NOMO-1 treated with DMSO at 0.1 percent for 48 hours (cell line): ENCODE results near the gene ANXA2.
A peak's percentile ranks its signal among the peaks of the same experiment; 100 is the strongest.

Source experiments
- DNase-seq: peaks from one replicate; lab custom pipeline; 2025; ENCODE audit not compliant: unreplicated experiment; lab: John Stamatoyannopoulos, UW

The ANXA2 gene

GRCh38 chr15:60372227-60372626 is 25.6 kb downstream of the ANXA2 start:
- no peak for DNase-seq

GRCh38 chr15:60371175-60372051 is 26.4 kb downstream of the ANXA2 start:
- no peak for DNase-seq

GRCh38 chr15:60370869-60371136 is 27.0 kb downstream of the ANXA2 start:
- no peak for DNase-seq

GRCh38 chr15:60370105-60370868 is 27.5 kb downstream of the ANXA2 start:
- DNase-seq = no peak

- no peak for DNase-seq
Measured at GRCh38 chr15:60369696-60370095, 28.1 kb downstream of the ANXA2 start.

- DNase-seq = no peak
Measured at GRCh38 chr15:60364612-60364924, 33.2 kb downstream of the ANXA2 start.

GRCh38 chr15:60363903-60364611 is 33.7 kb downstream of the ANXA2 start:
- no peak for DNase-seq

GRCh38 chr15:60363087-60363549 is 34.7 kb downstream of the ANXA2 start:
- DNase-seq = no peak

GRCh38 chr15:60362321-60363086 is 35.3 kb downstream of the ANXA2 start:
- DNase-seq = no peak

GRCh38 chr15:60359738-60360137 is 38.0 kb downstream of the ANXA2 start:
- peak; percentile 29 for DNase-seq

GRCh38 chr15:60358935-60359682 is 38.7 kb downstream of the ANXA2 start:
- no peak for DNase-seq

- no peak for DNase-seq
Measured at GRCh38 chr15:60356832-60357231, 41.0 kb downstream of the ANXA2 start.

- DNase-seq = no peak
Measured at GRCh38 chr15:60355148-60355857, 42.5 kb downstream of the ANXA2 start.

GRCh38 chr15:60353245-60353920 is 44.4 kb downstream of the ANXA2 start:
- DNase-seq = no peak

GRCh38 chr15:60352525-60352924 is 45.3 kb downstream of the ANXA2 start:
- no peak for DNase-seq

- no peak for DNase-seq
Measured at GRCh38 chr15:60351066-60351465, 46.7 kb downstream of the ANXA2 start.

GRCh38 chr15:60350108-60350507 is 47.7 kb downstream of the ANXA2 start:
- no peak for DNase-seq

- DNase-seq = no peak
Measured at GRCh38 chr15:60349589-60349988, 48.2 kb downstream of the ANXA2 start.

- no peak for DNase-seq
Measured at GRCh38 chr15:60347480-60348049, 50.2 kb downstream of the ANXA2 start.
